ENCODE data around the gene OR2V2.
"Not testable (repeated sequence)": the region's sequence is repeated elsewhere in the genome, so short reads cannot be mapped to it uniquely, and the experiment has no call there.

OR2V2 gene

GRCh38 chr5:181099602-181100086, 47.7 kb upstream of the OR2V2 start:
- no peak for TF ChIP-seq TOX (CRISPR knock-in tag; IDR thresholded peaks at IDR 0.05; ENCODE audit: borderline replicate concordance)
- no peak for TF ChIP-seq ZNF70 (CRISPR knock-in tag; IDR thresholded peaks at IDR 0.05)
- no peak for TF ChIP-seq CREB5 (CRISPR knock-in tag; IDR thresholded peaks at IDR 0.05; ENCODE audit: low read depth)
- no peak for TF ChIP-seq TSHZ2 (CRISPR knock-in tag; IDR thresholded peaks at IDR 0.05)
- TF ChIP-seq, protein P1, sequence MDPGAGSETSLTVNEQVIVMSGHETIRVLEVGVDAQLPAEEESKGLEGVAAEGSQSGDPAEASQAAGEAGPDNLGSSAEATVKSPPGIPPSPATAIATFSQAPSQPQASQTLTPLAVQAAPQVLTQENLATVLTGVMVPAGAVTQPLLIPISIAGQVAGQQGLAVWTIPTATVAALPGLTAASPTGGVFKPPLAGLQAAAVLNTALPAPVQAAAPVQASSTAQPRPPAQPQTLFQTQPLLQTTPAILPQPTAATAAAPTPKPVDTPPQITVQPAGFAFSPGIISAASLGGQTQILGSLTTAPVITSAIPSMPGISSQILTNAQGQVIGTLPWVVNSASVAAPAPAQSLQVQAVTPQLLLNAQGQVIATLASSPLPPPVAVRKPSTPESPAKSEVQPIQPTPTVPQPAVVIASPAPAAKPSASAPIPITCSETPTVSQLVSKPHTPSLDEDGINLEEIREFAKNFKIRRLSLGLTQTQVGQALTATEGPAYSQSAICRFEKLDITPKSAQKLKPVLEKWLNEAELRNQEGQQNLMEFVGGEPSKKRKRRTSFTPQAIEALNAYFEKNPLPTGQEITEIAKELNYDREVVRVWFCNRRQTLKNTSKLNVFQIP (CRISPR knock-in tag; IDR thresholded peaks at IDR 0.05; ENCODE audit: borderline replicate concordance, low read depth), result no peak
- no peak for ATAC-seq

DNA sequence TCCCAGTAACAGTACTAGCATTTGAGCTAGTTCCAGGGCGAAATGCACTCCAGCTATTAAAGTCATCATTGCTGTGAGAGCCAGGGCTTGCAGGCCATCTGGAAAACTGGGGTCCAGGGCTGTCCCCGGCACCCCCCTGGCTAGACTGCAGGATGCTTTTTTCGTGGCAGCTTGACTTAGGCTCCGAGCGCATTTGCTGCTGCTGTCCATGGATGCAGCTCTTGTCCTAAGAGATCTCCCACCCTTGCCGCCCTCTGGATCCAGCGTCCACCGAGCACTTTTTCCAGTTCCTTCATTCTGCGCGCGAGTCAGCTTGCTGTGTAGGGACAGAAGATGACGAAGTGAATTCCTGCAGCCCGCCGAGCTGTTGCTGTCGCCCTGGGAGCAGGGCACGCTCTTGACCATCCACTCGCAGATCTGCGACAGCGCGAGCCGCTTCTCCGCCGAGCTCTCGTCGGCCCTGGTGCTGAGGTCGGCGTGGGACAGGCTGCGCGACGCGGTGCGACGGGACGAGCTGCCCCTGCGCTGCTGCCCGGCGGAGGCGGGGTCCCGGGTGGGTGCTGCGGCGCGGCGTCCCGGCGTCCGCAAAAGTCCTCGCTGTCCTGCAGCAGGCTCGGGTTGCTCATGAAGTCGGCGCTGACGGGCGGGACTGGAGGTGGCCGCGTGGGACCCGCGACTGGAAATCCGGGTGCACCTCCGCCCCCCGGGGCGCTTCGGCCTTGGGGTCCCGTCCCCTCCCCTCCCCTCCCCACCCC, 47.1 kb upstream of the OR2V2 start:
- TF ChIP-seq BACH2 (CRISPR knock-in tag; IDR thresholded peaks at IDR 0.05; ENCODE audit: borderline replicate concordance), result no peak
- TF ChIP-seq, protein P2, sequence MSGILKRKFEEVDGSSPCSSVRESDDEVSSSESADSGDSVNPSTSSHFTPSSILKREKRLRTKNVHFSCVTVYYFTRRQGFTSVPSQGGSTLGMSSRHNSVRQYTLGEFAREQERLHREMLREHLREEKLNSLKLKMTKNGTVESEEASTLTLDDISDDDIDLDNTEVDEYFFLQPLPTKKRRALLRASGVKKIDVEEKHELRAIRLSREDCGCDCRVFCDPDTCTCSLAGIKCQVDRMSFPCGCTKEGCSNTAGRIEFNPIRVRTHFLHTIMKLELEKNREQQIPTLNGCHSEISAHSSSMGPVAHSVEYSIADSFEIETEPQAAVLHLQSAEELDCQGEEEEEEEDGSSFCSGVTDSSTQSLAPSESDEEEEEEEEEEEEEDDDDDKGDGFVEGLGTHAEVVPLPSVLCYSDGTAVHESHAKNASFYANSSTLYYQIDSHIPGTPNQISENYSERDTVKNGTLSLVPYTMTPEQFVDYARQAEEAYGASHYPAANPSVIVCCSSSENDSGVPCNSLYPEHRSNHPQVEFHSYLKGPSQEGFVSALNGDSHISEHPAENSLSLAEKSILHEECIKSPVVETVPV (CRISPR knock-in tag; IDR thresholded peaks at IDR 0.05), result no peak
- ATAC-seq, result no peak

GRCh38 chr5:181101030-181101641, 46.2 kb upstream of the OR2V2 start:
- not testable (repeated sequence) for ATAC-seq

DNA sequence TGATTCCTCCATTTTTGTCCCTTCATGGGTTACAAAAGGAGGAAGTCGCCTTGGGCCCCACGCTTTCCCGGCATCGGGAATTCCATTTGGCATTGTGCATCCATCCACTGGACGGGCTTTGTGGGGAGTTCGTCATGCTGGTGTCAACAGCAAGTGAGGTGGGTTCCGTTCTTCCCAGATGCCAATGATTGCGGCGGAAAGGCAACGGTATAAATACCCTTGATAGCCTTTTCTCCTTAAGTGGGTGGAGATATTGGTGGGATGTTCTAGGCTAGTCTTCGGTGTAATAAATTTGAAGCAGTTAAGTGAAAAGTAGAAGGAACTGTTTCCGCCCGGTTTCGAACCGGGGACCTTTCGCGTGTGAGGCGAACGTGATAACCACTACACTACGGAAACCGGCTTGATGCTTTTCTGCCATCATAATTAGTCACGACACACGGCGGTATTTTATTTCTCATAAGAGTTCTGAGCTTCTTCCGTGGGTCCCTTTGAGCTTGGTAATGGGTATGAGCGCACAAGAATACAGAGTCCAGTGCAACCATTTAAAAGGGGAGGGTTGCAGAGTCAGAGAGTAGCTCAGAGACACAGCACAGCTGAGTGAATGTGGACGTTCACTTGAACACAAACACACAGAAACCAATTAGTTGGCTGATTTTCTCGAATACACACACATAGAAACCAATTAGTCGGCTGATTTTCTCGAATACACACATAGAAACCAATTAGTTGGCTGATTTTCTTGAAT, 45.3 kb upstream of the OR2V2 start:
- ATAC-seq, result peak; percentile 26

GRCh38 chr5:181104259-181104568, 43.2 kb upstream of the OR2V2 start:
- peak; percentile 16 for ATAC-seq

- peak; percentile 38; the same call in 2 of the 3 replicates for ATAC-seq
Measured at GRCh38 chr5:181104606-181105390, 42.6 kb upstream of the OR2V2 start.

DNA sequence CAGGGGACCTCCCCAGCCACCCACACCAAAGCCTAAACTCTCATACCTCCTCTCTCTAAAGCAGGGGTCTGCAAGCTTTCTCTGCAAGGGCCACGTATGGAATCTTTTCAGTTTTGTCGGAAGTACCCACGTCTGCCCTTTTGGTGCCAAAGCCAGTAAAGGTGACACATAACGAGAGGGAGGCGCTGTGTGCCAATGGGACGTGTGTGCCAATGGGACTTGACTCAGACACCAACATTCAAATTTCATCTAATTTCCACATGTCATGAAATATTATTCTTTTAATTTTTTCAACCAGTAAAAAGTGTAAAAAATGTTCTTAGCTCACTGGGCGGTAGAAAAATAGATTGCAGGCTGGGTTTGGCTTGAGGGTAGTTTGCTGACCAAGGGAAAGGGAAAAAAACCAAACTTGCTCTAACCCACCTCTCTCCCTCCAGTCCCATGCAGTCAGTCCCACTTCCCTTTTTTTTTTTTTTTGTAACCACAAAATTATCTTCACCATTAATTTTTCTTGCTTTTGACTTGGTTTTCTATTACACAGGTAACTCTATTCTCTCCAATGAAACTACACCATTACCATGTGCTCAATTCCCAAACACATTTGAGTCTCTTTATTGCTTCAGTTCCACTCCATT, 41.9 kb upstream of the OR2V2 start:
- ATAC-seq, result no peak
- TF ChIP-seq TCF4 (CRISPR knock-in tag; IDR thresholded peaks at IDR 0.05; ENCODE audit: borderline replicate concordance), result no peak
- TF ChIP-seq, protein P2 (CRISPR knock-in tag; IDR thresholded peaks at IDR 0.05), result no peak
- TF ChIP-seq CSDC2 (CRISPR knock-in tag; IDR thresholded peaks at IDR 0.05), result no peak
- TF ChIP-seq ZFP30 (CRISPR knock-in tag; IDR thresholded peaks at IDR 0.05), result no peak
- no peak for TF ChIP-seq ESRRG (CRISPR knock-in tag; IDR thresholded peaks at IDR 0.05)
- TF ChIP-seq BACH2 (CRISPR knock-in tag; IDR thresholded peaks at IDR 0.05; ENCODE audit: borderline replicate concordance), result no peak
- TF ChIP-seq PPARA (CRISPR knock-in tag; IDR thresholded peaks at IDR 0.05; ENCODE audit: borderline replicate concordance), result no peak
- TF ChIP-seq ZNF8 (CRISPR knock-in tag; IDR thresholded peaks at IDR 0.05), result no peak
